Measurements from ENCODE around the gene DIS3L2.
A peak's percentile ranks its signal among the peaks of the same experiment; 100 is the strongest.
"Not testable (repeated sequence)": the region's sequence is repeated elsewhere in the genome, so short reads cannot be mapped to it uniquely, and the experiment has no call there.

DIS3L2 gene

GRCh38 chr2:232104076-232104646 is 142.6 kb downstream of the DIS3L2 start:
- no peak for TF ChIP-seq CTCF (IDR thresholded peaks at IDR 0.05; ENCODE audit: low read depth, low read length)
- H3K4me3 ChIP-seq (ENCODE audit: low read depth, low read length): no peak overlapping the region

GRCh38 chr2:232111551-232111950 is 150.0 kb downstream of the DIS3L2 start:
- TF ChIP-seq CTCF (IDR thresholded peaks at IDR 0.05; ENCODE audit: low read depth, low read length): no peak

More at GRCh38 chr2:232104076-232104646, 142.6 kb downstream of the DIS3L2 start:
- no peak for DNase-seq
- Histone ChIP-seq H3K36me3 (no peaks in the 10 kb centered on the region), H3K27ac (no peak overlapping the region), H3K27me3 (ENCODE audit: insufficient read depth, low read depth, severe bottlenecking) (no peaks in the 10 kb centered on the region), H3K9me3 (ENCODE audit: severe bottlenecking) (no peaks in the 10 kb centered on the region)

GRCh38 chr2:232113821-232114220 is 152.3 kb downstream of the DIS3L2 start:
- H3K27ac ChIP-seq: no peak overlapping the region
- H3K9me3 ChIP-seq (ENCODE audit: severe bottlenecking): peaks cover 3% of the 10 kb centered on the region
- no peaks in the 10 kb centered on the region for H3K27me3 ChIP-seq (ENCODE audit: insufficient read depth, low read depth, severe bottlenecking)
- H3K36me3 ChIP-seq: no peaks in the 10 kb centered on the region
- TF ChIP-seq CTCF (IDR thresholded peaks at IDR 0.05; ENCODE audit: low read depth, low read length): no peak
- no peak for DNase-seq
- H3K4me3 ChIP-seq (ENCODE audit: low read depth, low read length): no peak overlapping the region

More at GRCh38 chr2:232111551-232111950, 150.0 kb downstream of the DIS3L2 start:
- no peaks in the 10 kb centered on the region for H3K27me3 ChIP-seq (ENCODE audit: insufficient read depth, low read depth, severe bottlenecking)
- no peaks in the 10 kb centered on the region for H3K36me3 ChIP-seq
- DNase-seq: no peak
- no peak overlapping the region for H3K4me3 ChIP-seq (ENCODE audit: low read depth, low read length)
- H3K27ac ChIP-seq: no peak overlapping the region
- peaks cover 3% of the 10 kb centered on the region for H3K9me3 ChIP-seq (ENCODE audit: severe bottlenecking)

- H3K4me3 ChIP-seq (ENCODE audit: low read depth, low read length); H3K27ac ChIP-seq; H3K27me3 ChIP-seq (ENCODE audit: insufficient read depth, low read depth, severe bottlenecking); H3K36me3 ChIP-seq; H3K9me3 ChIP-seq (ENCODE audit: severe bottlenecking): not testable (repeated sequence)
- peak; percentile 60 for DNase-seq
These were observed 154.3 kb downstream of the DIS3L2 start for GRCh38 chr2:232115728-232116361.

- Histone ChIP-seq H3K4me3 (ENCODE audit: low read depth, low read length) (no peak overlapping the region), H3K27me3 (ENCODE audit: insufficient read depth, low read depth, severe bottlenecking) (no peaks in the 10 kb centered on the region), H3K9me3 (ENCODE audit: severe bottlenecking) (peaks cover 3% of the 10 kb centered on the region), H3K27ac (no peak overlapping the region), H3K36me3 (no peaks in the 10 kb centered on the region)
- TF ChIP-seq CTCF (IDR thresholded peaks at IDR 0.05; ENCODE audit: low read depth, low read length): no peak
- DNase-seq: no peak
These were observed 155.3 kb downstream of the DIS3L2 start for GRCh38 chr2:232116852-232117251.

GRCh38 chr2:232117413-232117812 is 155.9 kb downstream of the DIS3L2 start:
- peak; percentile 12 for DNase-seq
- no peaks in the 10 kb centered on the region for H3K36me3 ChIP-seq
- no peak overlapping the region for H3K27ac ChIP-seq
- no peak overlapping the region for H3K4me3 ChIP-seq (ENCODE audit: low read depth, low read length)
- no peaks in the 10 kb centered on the region for H3K27me3 ChIP-seq (ENCODE audit: insufficient read depth, low read depth, severe bottlenecking)
- H3K9me3 ChIP-seq (ENCODE audit: severe bottlenecking): peaks cover 3% of the 10 kb centered on the region
- peak; percentile 35; the same call in 1 of the 2 replicates for TF ChIP-seq CTCF (IDR thresholded peaks at IDR 0.05; ENCODE audit: low read depth, low read length)

Data from WERI-Rb-1 (cell line).